Gastroesophageal sphincter (tissue), 4 donors: ENCODE measurements around the gene ECEL1. TPM values are rescaled to one million over a fixed set of nuclear protein-coding genes. Genes with fewer than 3 reads are reported as not detected.

Experiments used
- ATAC-seq: fragments of 150-250 bp; one replicate; pipeline ENCODE4 v1.9.1; 2016; ENCODE audit warnings: mild to moderate bottlenecking, moderate library complexity
- H3K27ac ChIP-seq, 4 donors: fragments of 200-600 bp; sonication (generic) in 3 of 4; 1 replicate in 3 of 4; 2 replicates in 1 of 4; pipeline ENCODE4 v1.5.1; 2016 to 2019
- H3K27me3 ChIP-seq: fragments of 200-600 bp; sonication (generic); one replicate; pipeline ENCODE4 v1.5.1; 2019
- H3K36me3 ChIP-seq, 2 donors: fragments of 200-600 bp; sonication (generic); one replicate each; pipeline ENCODE4 v1.5.1; 2019; ENCODE audit warnings: control low read depth in 1 of 2
- H3K4me1 ChIP-seq, 3 donors: fragments of 200-600 bp; sonication (generic); 1 replicate in 2 of 3; 2 replicates in 1 of 3; pipeline ENCODE4 v1.5.1; 2016 to 2019; ENCODE audit warnings: control low read depth in 2 of 3
- H3K4me3 ChIP-seq, 2 donors: fragments of 200-600 bp; sonication (generic); one replicate each; pipeline ENCODE4 v1.5.1; 2019; ENCODE audit warnings: mild to moderate bottlenecking in 1 of 2, moderate library complexity in 1 of 2
- H3K9me3 ChIP-seq, 3 donors: fragments of 200-600 bp; sonication (generic); one replicate each; pipeline ENCODE4 v1.5.1; 2017 to 2019; ENCODE audit warnings: control low read depth in 2 of 3
- CTCF ChIP-seq, 4 experiments: fragments of 200-600 bp in 2 of 4; fragments of 450-650 bp in 2 of 4; sonication (generic) in 1 of 4; IDR thresholded peaks; one replicate each; pipeline ENCODE4 v1.5.1; 2017 to 2019; ENCODE audit warnings: antibody characterized with exemption in 4 of 4, mild to moderate bottlenecking in 2 of 4, moderate library complexity in 2 of 4
- EP300 ChIP-seq: sonication (generic); formaldehyde crosslinking; IDR thresholded peaks from one replicate; pipeline ENCODE4 v1.6.1; 2017; ENCODE audit warnings: antibody characterized with exemption, mild to moderate bottlenecking
- POLR2A ChIP-seq, 2 donors: fragments of 450-650 bp; IDR thresholded peaks; one replicate each; pipeline ENCODE4 v1.6.1; 2017; ENCODE audit warnings: antibody characterized with exemption in 2 of 2, mild to moderate bottlenecking in 2 of 2, moderate library complexity in 1 of 2
- POLR2AphosphoS5 ChIP-seq: sonication (generic); formaldehyde crosslinking; IDR thresholded peaks from one replicate; pipeline ENCODE4 v1.6.1; 2017; ENCODE audit warnings: antibody characterized with exemption
- WGBS, 2 donors: methylation state at CpG; one replicate each; pipeline ENCODE4 v1.1.5; 2018; ENCODE audit warnings: low coverage in 1 of 2; 5-methylcytosine and 5-hydroxymethylcytosine counted together
- total RNA-seq, 4 donors: library from RNA; depleted of rRNA; stranded (reverse); fragments of >200 nt; gene quantifications; one replicate each; pipeline ENCODE4 v1.1.0, GENCODE V29; 2016

ECEL1 gene
- total RNA-seq, 4 donors from 2014 or later: 1.1 to 1.4 TPM; not detected in 2

GRCh38 chr2:232484628-232485347 lies 2.8 kb downstream of the ECEL1 start:
- TF ChIP-seq EP300 (no peak), POLR2A (IDR thresholded peaks at IDR 0.05) (no peak), POLR2AphosphoS5 (no peak), CTCF (IDR thresholded peaks at IDR 0.05) (no peak)
- no peak for ATAC-seq
- WGBS, 2 donors: 86 to 93% methylated on average over 1 to 3 of the region's 12 CpGs
- Histone ChIP-seq H3K27ac (no peak overlapping the region), H3K9me3 (no peaks in the 10 kb centered on the region), H3K36me3 (no peaks in the 10 kb centered on the region), H3K4me1 (peaks cover 0 to 28% (median 4%) of the 10 kb centered on the region in 3 donors), H3K27me3 (peaks cover 100% of the 10 kb centered on the region), H3K4me3 (no peak overlapping the region)

- WGBS, 2 donors: 60 to 85% methylated on average over 1 to 5 of the region's 19 CpGs
- Histone ChIP-seq H3K9me3 (no peaks in the 10 kb centered on the region), H3K4me3 (no peak overlapping the region), H3K27ac (no peak overlapping the region), H3K27me3 (peaks cover 97% of the 10 kb centered on the region), H3K36me3 (no peaks in the 10 kb centered on the region), H3K4me1 (peaks cover 0 to 28% (median 4%) of the 10 kb centered on the region in 3 donors)
- no peak for ATAC-seq
- TF ChIP-seq POLR2A (IDR thresholded peaks at IDR 0.05): no peak
- no peak for TF ChIP-seq POLR2AphosphoS5
- TF ChIP-seq CTCF (IDR thresholded peaks at IDR 0.05): no peak
- no peak for TF ChIP-seq EP300
These were observed 3.6 kb downstream of the ECEL1 start for GRCh38 chr2:232483923-232484627.

GRCh38 chr2:232483311-232483922 lies 4.2 kb downstream of the ECEL1 start:
- Histone ChIP-seq H3K4me3 (no peak overlapping the region), H3K9me3 (no peaks in the 10 kb centered on the region), H3K36me3 (no peaks in the 10 kb centered on the region), H3K27me3 (peaks cover 91% of the 10 kb centered on the region), H3K27ac (no peak overlapping the region), H3K4me1 (peaks cover 0 to 28% (median 4%) of the 10 kb centered on the region in 3 donors)
- no CpG with 5 or more reads among the region's 10 CpGs for WGBS, 2 donors
- no peak for TF ChIP-seq EP300
- no peak for ATAC-seq

- 86% methylated on average over 4 to 9 of the region's 31 CpGs for WGBS, 2 donors
- Histone ChIP-seq H3K9me3 (no peaks in the 10 kb centered on the region), H3K27me3 (peaks cover 82% of the 10 kb centered on the region), H3K27ac (no peak overlapping the region), H3K4me1 (peaks cover 0 to 24% (median 4%) of the 10 kb centered on the region in 3 donors), H3K36me3 (no peaks in the 10 kb centered on the region), H3K4me3 (no peak overlapping the region)
- no peak for TF ChIP-seq POLR2A (IDR thresholded peaks at IDR 0.05)
- no peak for TF ChIP-seq EP300
- no peak for TF ChIP-seq POLR2AphosphoS5
- TF ChIP-seq CTCF (IDR thresholded peaks at IDR 0.05): no peak
- no peak for ATAC-seq
These were observed 5.1 kb downstream of the ECEL1 start for GRCh38 chr2:232482301-232483238.
